GDM1 (cell line): ENCODE data around the gene U2SURP.
"Not testable (repeated sequence)": the region's sequence is repeated elsewhere in the genome, so short reads cannot be mapped to it uniquely, and the experiment has no call there.

Source experiments
- DNase-seq: peaks from one replicate; lab custom pipeline; 2025; lab: John Stamatoyannopoulos, UW

U2SURP gene

DNA sequence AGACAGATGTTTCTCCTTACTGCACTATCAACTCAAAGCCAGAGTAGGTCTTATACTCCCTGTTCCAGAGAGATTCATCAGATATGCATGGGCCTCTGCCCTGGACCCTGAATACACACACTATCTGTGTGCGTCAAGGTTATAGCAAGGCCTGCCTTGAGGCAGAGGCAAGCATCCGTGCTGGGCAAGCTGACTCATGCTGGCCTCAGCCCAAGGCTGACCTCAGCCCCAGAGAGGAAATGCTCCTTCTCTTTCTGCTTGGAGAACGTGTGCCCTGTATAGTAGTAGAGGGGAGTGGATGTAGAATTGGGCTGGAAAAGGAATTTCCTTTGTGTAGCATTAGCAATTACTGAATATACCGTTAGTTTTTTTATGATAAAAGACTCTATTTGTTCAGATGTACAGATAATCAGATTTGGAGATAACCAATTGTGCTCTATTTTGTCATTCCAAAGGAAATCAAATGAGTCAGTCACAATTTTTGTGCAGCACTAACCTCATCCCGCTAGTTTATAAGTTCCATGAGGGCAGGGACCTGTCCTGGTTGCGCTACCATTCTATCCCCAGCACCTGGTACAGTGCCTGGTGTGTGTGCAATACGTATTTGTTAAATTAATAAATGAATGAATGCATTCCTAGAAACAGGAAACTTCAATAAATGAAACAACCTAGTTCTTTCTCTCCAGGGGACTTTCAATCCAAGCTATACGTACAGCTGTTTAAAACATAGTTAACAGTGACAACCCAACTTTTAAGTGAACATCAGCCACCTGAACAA is 24.6 kb upstream of the U2SURP start:
- peak; percentile 48 for DNase-seq

- DNase-seq: no peak
Measured at GRCh38 chr3:142977399-142977728, 24.0 kb upstream of the U2SURP start.

- DNase-seq: peak; percentile 11
Measured at GRCh38 chr3:142981108-142981507, 20.3 kb upstream of the U2SURP start.

DNA sequence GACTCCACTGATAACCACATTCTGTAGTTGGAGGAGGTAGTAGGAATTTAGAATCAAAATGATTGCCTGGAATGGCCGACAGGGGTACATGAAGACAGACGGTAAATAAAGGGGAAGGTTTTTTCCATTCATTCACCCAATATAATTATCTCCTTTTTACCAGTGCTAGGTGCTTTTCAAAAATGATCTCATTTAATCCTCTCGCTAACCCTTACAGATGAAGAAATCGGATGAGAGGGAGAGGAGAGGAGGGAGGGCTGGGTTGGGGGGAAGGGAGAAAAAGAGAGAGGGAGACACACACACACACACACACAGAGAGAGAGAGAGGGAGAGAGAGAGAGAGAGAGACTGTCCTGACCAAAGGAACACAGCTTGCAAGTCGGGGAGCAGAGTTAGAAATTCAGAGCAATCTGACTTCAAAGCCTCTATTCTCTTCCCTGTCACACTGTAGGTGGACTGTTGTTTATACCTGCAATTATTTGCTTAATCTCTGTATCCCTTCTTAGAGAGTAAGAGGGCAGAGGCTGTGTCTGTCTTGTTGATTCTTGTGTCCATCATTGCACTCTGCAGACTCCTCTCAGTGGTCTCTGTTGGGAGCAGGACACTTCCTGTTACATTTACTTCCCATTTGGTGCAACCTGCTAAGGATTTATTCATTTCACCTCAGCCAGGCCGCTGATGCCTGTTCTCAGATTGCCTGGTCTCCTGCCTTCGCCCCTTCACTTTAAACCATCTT is 19.2 kb upstream of the U2SURP start:
- no peak for DNase-seq

GRCh38 chr3:142983318-142983717 is 18.1 kb upstream of the U2SURP start:
- no peak for DNase-seq

DNA sequence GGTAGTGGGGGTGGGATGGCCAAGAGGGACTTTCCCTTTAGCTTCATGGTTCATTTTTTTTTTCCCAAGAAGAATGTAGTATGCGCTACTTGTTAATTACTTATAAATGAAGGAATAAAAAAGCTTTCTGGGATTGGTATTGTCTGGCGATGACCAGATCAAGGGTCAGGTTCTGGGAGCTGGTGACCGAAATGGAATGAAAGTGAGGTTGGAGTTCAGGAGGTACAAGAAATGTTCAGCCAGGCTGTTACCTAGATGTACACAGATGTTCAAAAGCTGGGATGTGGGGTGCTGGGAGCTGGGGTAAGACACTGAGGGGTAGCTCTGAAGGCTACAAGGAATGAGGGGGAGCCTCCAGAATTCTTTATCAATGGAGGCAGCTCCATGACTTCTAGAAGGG is 17.1 kb upstream of the U2SURP start:
- no peak for DNase-seq

DNA sequence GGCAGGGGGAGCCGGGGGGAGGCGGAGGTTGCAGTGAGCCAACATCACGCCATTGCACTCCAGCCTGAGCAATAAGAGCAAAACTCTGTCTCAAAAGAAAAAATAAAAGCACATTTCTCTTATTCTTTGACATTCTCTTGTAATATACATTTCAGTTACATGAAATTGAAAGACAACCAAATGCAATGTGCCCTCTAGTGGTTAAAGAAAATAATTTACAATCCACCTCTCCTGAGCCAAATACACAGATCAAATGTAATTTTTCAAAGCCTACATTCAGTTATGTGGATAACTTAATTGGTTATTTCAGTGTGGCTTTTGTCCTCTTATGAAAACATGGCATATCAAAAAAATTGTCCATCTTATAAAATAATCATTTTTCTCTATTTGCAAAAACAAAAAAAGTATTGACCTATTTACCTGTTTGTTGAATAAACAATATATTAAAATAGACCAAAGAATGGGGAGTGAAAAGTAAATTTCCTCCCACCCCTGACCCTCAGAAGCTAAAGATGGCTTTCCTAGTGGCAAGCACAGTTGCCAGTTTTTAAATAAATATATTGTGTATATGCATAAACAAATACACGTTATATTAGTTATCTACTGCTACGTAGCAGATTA is 14.2 kb upstream of the U2SURP start:
- peak; percentile 10 for DNase-seq

DNA sequence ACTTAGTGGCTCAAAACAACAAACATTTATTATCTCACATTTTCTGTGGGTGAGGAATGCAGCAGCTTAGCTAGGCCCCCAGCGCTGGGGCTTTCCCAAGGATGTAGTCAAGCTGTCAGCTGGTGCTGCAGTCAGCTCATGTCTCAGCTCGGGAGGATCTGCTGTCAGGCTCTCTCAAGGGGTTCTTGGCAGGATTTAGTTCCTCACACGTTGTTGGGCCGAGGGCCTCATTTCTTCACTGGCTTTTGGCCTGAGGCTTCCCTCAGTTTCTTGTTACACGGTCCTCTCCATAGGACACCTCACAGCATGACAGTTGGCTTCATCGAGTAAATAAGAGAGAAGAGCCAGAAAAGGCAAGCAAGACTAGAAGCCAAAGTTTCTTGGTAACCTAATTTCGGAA is 13.7 kb upstream of the U2SURP start:
- no peak for DNase-seq

DNA sequence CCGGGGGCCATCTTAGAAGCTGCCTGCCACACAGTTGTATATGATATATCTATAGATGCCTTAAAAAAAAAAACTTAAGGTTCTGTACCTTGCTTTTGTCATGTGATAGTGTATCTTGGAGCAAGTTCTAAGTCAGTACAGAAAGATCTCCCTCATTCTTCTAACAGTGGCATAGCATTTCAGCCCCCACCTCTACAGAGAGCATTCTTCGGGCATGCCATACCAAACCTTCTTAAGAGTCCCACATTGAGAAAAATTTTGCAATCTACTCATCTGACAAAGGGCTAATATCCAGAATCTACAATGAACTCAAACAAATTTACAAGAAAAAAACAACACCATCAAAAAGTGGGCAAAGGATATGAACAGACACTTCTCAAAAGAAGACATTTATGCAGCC is 13.1 kb upstream of the U2SURP start:
- not testable (repeated sequence) for DNase-seq

GRCh38 chr3:142988826-142989225 is 12.5 kb upstream of the U2SURP start:
- DNase-seq: not testable (repeated sequence)

DNA sequence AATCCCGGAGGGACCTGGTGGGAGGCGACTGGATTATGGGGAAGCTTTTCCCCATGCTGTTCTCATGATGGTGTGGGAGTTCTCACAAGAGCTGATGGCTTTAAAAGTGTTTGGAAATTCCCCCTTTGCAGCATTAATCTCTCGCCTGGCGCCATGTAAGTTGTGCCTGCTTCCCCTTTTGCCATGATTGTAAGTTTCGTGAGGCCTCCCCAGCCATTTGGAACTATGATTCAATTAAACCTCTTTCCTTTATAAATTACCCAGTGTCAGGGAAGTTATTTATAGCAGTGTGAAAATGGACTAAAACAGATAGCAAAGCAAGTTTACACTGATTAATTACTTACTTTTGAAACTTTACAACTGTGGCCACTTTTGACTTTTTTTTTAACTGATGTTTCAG is 10.6 kb upstream of the U2SURP start:
- DNase-seq: no peak

GRCh38 chr3:142992323-142992722 is 9.0 kb upstream of the U2SURP start:
- no peak for DNase-seq

DNA sequence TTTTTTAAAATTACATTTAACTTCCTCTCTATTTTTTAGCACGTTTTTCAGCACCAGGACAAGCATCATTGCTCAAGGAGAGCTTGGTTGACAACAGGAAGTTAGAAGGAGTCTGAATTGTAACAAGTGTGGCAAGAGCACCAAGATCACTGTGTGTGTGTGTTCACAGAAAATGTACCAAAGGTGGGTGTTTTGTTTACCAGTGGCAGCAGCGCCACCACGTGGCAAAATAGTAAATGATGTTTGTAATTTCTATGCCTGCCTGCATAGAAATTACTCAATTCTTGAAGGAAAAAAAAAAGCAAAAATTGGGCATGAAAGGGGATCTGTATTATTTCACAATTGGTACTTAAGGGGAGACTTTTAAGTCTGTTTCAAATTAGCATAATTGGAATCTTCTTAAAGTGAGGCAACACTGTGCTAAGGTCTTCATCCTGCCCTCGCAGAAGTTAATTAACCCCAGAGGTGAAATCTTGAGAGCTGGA is 7.4 kb upstream of the U2SURP start:
- peak; percentile 35 for DNase-seq

DNA sequence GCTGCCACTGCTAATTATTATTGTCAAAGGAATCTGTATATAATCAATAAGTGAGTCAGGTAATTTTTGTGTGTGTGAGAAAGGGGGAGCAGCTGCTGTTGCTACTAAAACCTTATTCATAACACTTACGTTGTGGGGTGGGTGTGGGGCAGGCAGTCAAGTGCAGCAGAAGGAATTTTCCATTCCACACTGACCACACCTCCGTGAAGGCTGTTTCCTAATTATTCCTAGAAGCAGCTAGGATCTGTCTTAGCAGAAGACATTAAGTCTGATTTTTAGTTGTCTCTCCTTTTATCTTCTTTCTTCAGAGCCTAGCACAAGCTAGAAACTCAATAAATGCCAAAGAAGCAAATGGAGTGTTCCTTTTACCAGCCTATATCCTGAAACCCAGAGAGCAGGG is 4.0 kb upstream of the U2SURP start:
- no peak for DNase-seq

- no peak for DNase-seq
Measured at GRCh38 chr3:142998439-142998838, 2.9 kb upstream of the U2SURP start.

DNA sequence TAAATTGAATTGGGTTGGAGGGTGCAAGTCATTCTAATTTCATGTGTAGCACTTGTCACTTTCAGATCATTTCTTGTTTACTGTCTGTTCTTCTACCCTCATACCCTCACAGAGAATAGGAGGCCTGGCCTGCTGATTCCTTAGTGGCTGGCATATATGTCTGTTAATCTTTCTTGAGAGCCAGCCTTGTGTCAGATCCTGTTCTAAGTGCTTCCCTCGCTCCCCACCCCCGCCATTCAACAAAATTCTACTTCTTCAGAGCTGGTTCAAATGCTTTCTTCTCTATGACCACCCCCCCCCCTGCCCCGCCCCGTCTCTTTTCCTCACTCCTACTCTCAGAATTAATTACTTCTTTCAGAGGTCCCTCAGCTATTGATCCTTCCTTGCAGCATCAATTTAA is 1.5 kb upstream of the U2SURP start:
- no peak for DNase-seq

DNA sequence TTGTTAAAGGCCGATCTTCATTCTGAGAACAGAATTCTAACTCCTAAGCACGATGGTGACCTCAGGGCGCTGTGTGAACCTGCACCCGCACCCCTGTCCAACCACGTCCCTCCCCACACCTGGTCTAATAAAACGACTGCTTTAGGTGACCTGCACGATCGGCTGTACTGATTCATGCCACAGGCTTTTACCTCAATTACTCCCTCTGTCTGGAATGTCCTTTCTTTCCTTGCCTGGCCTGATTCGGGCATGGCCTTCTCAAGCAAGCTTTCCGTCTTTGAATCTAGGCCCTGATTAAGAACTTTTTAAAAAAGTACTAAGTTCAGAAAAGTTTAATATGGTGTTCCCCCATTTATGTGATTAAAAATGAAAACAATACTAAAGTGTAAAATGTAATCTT is 842 bp upstream of the U2SURP start:
- no peak for DNase-seq

GRCh38 chr3:143001034-143001368 is 369 bp upstream of the U2SURP start:
- DNase-seq: peak; percentile 81

GRCh38 chr3:143002083-143002712 is 828 bp downstream of the U2SURP start:
- DNase-seq: no peak

DNA sequence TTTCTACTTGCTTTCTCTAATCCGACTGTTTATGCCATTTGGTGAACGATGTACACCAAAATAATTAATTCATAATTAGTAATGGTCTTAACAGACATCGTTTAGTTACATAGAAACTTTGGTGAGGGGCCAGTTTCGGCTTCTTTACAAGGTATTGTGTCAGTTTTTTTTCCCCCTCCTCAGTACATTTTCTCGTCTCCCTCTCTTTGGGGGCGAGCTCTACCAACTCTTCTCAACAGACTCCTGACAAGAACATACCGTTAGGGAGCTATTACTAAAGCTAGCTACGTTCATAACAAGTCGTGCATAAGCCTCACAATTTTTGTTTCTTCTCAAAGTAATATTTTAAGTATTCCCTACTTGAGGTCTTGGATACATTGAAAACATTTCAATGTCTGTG is 1.4 kb downstream of the U2SURP start:
- DNase-seq: no peak

DNA sequence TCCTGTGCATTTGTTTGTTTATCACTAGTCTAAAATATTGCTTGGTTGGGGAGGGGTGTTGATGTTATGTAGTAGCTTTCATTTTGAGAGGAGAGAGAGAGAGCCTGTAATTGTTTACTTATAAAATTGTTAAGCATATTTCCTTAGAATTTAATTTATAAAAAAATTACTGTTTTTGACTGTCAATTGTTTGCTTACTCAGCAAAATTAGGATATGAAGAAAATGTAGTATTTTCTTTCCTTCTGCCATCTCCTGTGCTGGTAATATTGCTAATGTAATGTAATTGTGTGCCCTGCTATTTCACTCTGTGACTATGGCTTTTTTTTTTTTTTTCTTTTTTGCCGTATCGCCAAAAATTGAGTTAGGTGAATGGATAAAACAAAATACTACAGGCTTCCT is 3.5 kb downstream of the U2SURP start:
- DNase-seq: no peak

- DNase-seq: no peak
Measured at GRCh38 chr3:143010024-143010423, 8.7 kb downstream of the U2SURP start.

- DNase-seq: no peak
Measured at GRCh38 chr3:143011705-143012104, 10.3 kb downstream of the U2SURP start.
